COLO829 (cell line): ENCODE data around the gene GRK3.

Experiments
- DNase-seq: peaks from one replicate; pipeline ENCODE4 v3.0.0; 2012; ENCODE audit warnings: low spot score

The GRK3 gene

DNA sequence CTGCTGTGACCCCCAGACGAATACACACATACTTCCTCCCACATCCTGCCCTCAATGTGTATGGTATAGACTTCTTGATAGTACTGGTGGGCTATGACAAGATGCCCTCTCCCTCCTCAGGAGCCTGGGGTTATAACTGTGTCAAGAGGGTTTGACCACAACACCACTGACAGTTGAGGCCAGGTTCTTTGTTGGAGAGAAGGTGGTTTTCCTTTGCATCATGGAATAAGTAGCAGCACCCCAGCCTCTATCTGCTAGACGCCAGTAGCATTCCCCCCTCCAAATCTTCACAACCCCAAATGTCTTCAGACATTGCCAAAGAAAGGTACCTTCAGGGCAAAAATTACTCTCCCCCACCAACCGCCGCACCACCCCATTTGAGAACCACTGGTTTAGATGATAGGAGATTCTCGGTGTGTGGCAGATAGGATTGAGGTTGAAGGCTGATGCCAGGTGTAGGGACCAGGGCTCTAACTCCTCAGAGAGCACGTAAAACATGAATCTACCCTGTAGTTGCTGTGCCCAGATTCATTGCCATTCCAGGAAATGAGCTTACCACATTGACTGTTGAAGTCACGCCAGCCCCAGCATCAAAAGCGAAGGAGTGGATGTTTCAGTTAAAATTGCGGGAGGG is 172.0 kb downstream of the GRK3 start:
- no peak for DNase-seq

- no peak for DNase-seq
Measured at GRCh38 chr22:25739659-25740344, 175.3 kb downstream of the GRK3 start.

- no peak for DNase-seq
Measured at GRCh38 chr22:25741692-25742626, 177.5 kb downstream of the GRK3 start, which contains the start of gene MYO18B. Gene MYO18B (plus strand): TSS chr22:25742188. CDS start chr22:25761093, 18,905 bp downstream.

DNA sequence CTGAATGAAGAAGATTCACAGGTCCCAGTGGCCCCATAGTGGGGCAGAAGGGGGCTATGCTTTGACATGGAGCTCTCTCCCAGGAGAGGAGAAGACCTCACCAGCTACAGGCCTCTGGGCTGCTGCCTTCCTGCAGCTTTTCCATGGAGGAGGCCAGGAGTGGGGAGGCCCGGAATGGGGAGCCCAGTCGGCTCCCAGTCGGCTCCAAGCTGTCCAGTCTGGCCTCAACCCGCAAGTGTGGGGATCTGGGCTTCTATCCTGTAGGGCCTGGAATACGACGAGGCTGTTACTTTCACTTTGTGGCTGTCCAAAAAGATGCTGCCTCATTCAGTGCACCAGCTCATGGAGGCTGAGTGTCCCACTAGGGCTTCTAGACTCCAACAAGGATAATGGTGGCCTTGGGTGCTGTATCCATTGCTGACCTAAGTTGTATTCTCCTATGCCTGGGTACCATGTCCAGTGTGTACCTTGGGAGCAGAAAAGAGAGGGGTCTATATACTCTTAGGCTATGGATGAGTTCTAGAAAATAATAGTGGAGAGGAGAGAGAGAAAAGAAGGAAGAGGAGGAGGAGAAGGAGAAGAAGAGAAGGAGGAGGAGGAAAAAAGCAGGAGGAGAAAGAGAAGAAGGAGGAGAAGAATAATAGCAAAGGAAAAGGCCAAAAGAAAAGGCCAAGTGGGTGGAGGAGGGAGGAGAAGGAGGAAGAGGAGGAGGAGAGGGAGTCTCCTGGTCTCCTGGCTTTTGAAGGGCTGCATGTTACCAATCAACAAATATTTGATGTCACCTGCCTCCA is 178.6 kb downstream of the GRK3 start:
- no peak for DNase-seq

- DNase-seq = no peak
Measured at GRCh38 chr22:25744694-25745093, 180.2 kb downstream of the GRK3 start.

DNA sequence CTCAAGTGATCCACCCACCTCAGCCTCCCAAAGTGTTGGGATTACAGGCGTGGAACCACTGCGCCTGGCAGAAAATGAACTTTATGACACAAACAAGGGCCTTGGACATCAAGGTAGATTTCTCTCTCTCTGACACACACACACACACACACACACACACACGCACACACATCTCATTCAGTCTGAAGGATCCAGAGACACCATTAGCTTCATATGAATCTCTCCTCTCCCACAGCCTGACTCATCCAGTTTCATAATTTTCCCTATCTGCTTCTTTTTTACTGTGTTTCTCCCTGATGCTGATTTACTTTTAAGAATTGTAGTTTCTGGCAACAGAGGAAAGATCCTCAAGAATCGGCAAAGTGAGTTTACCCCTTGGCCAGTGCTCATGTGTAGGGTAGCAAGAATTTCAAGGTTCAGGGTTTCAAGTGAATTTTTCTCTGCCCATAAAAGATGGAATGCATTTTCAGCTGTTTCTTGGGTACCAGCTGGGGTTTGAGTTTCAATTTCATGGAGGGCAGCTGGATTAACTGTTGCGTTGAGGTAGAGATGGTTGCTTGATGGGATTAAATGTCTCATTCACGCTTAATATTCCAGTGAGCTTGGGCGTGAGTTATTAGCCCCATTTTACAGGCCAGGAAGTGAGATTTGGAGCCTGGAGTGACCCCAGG is 181.0 kb downstream of the GRK3 start:
- no peak for DNase-seq

GRCh38 chr22:25746012-25746373 is 181.5 kb downstream of the GRK3 start:
- no peak for DNase-seq

DNA sequence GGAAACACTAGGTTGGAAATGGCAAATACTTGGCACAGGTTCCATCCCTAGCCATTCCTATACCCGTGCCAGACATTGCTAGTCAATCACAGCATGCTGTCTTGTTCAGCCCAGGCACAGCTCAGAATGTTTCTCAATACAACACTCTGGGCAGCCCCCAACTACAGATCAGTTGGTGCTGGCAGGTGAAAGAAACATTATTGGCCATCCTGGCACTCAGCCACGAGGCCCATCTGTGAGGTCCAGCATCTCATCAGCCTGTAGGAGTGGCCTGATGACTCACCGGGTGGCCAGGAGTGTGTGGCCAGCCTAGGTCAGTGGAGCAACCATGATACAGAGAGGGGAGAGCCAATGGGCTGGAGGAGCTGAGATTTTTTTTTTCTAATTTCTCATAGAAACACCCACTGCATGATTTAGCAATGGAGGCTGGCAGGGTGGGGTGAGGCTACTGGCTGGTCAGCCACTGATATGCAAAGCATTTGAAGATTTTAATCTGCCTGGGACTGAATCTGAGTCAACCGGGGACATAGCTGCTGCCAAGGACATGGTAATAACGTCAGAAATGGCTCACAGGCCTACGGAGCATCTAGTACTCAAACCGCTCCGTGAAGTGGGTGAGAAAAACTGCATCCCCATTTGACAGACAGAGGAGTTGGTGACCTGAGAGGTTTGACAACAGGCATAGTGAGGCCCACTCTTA is 182.9 kb downstream of the GRK3 start:
- DNase-seq = peak; percentile 21

DNA sequence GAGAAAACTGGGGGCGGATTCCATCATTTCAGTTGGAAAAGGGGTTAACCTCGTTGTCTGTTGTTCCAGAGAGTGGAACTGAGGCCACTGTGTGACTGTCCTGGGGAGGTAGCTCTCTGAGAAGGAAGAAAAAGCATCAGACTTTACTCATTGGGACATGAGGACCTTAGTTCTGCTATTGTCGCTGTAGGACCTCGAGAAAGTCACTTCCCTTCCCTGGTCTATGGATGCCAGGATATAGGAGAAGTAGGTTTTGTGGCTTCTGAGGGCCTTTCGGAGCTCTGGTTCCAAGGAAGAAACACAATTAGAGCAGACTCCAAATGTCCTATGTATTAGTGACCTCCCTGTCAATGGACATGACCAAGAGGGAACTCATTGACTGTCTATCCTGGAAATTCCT is 183.7 kb downstream of the GRK3 start:
- no peak for DNase-seq

DNA sequence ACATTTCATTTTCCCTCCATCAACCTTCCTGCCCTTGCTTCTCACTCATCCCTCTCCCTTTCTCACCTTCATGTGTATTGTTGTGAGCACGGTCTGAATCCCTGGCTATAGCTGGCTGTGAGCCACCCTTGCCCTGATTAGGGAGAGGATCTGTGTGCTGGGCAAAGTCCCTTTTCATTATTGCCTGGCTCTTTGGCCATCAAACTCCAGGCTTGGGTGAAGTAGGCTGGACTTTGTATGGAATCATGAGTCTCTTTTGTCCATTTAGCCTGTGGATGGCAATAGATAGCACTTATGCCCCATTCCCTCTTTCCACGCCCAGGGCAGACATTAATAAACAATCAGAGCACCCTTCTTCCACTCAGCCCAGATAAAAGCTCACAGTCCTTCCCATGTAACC is 184.2 kb downstream of the GRK3 start:
- DNase-seq = no peak

- no peak for DNase-seq
Measured at GRCh38 chr22:25749420-25750169, 185.1 kb downstream of the GRK3 start.

GRCh38 chr22:25750569-25751173 is 186.2 kb downstream of the GRK3 start:
- no peak for DNase-seq

GRCh38 chr22:25751174-25751581 is 186.7 kb downstream of the GRK3 start:
- no peak for DNase-seq

- DNase-seq = no peak
Measured at GRCh38 chr22:25752615-25753214, 188.2 kb downstream of the GRK3 start.

GRCh38 chr22:25753252-25753651 is 188.8 kb downstream of the GRK3 start:
- no peak for DNase-seq

- no peak for DNase-seq
Measured at GRCh38 chr22:25754527-25755202, 190.2 kb downstream of the GRK3 start.

DNA sequence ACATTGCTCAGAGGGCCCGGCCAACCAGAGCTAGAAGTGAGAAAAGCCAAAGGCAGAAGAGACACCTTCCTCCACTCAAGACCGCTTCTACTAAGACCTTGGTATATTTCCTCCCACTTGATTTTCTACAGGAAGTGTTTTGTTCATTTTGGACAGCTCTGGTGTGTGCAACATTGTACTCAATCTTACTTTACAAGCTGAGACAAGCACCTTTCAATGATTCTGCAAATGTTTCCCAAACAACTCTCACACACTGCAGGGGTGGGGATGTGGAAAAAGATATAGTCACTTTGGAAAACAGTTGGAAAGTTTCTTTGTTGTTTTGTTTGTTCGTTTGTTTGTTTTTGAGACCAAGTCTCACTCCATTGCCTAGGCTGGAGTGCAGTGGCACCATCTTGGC is 193.2 kb downstream of the GRK3 start:
- DNase-seq = no peak

GRCh38 chr22:25758316-25758715 is 193.8 kb downstream of the GRK3 start:
- no peak for DNase-seq

- no peak for DNase-seq
Measured at GRCh38 chr22:25759825-25760231, 195.4 kb downstream of the GRK3 start.
